ENCODE data around the gene TMEM221. TPM values are rescaled to one million over a fixed set of nuclear protein-coding genes. Genes with fewer than 3 reads are reported as not detected.

Gene TMEM221
- total and polyA plus RNA-seq, 9 of the 15 experiments (the other 6 are each of a cell fraction or from before 2014, with no cell fraction given), result 0.06 to 0.35 TPM; not detected in 7

DNA sequence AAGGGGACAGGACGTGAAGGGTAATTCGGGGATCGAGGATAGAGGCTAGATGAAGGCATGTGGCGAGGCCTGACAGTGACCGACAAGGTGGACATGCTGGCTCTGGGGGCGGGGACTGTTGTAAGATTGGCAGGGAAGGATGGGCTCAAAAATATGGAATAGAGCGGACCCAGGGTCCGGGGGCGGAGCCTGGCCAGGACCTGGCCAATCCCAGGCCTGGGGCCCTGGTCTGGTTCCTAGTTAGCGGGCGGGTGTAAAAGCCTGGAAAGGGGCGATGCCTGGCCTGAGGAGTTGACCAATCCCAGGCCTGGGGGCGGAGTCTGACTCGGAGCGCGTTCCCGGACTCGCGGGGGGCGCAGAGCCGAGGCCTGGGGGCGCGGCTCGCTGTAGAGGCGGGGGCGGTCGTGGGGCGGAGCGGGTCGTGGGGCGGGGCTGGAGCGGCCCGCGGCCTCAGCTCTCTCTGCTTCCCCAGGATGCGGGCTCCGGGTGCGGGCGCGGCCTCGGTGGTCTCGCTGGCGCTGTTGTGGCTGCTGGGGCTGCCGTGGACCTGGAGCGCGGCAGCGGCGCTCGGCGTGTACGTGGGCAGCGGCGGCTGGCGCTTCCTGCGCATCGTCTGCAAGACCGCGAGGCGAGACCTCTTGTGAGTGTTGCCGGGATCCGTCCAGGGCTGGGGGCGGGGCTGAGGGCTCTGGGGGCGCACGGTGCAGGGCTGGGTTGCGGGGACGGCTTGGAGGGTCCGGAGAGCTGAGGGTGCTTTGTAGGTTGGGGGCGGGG lies 21.8 kb upstream of the TMEM221 start, which contains the start of gene SLC27A1 (continued):
- TF ChIP-seq AFF1 (IDR thresholded peaks at IDR 0.05; ENCODE audit: low read depth in 1 of 2, partially characterized antibody in 2 of 2) (no peak), SRF (CRISPR knock-in tag; IDR thresholded peaks at IDR 0.05) (peak in 1 of 2 experiments; percentile 74; a peak in 1 of 4 replicates), TRIM28 (IDR thresholded peaks at IDR 0.05) (no peak), SMC3 (conservative IDR thresholded peaks at IDR 0.05; ENCODE audit: insufficient read depth, low read depth, low read length) (no peak), CBFA2T3 (IDR thresholded peaks at IDR 0.05) (no peak), STAT5A (IDR thresholded peaks at IDR 0.05; ENCODE audit: borderline replicate concordance, low read length) (no peak), SNAPC5 (CRISPR knock-in tag; IDR thresholded peaks at IDR 0.05) (no peak), ZKSCAN3 (CRISPR knock-in tag; IDR thresholded peaks at IDR 0.05) (no peak), ETV6 (IDR thresholded peaks at IDR 0.05; ENCODE audit: borderline replicate concordance in 1 of 2, low read depth in 2 of 2, low read length in 1 of 2) (no peak), ETV6 (CRISPR knock-in tag; IDR thresholded peaks at IDR 0.05; ENCODE audit: borderline replicate concordance) (no peak), ZNF431 (CRISPR knock-in tag; IDR thresholded peaks at IDR 0.05) (no peak), PBX2 (CRISPR knock-in tag; IDR thresholded peaks at IDR 0.05; ENCODE audit: low read depth) (peak; percentile 61), PBX2 (tag; conservative IDR thresholded peaks at IDR 0.05; ENCODE audit: low read depth) (peak; percentile 95), STAT5B (CRISPR knock-in tag; IDR thresholded peaks at IDR 0.05) (no peak)
- TF ChIP-seq, protein P1, sequence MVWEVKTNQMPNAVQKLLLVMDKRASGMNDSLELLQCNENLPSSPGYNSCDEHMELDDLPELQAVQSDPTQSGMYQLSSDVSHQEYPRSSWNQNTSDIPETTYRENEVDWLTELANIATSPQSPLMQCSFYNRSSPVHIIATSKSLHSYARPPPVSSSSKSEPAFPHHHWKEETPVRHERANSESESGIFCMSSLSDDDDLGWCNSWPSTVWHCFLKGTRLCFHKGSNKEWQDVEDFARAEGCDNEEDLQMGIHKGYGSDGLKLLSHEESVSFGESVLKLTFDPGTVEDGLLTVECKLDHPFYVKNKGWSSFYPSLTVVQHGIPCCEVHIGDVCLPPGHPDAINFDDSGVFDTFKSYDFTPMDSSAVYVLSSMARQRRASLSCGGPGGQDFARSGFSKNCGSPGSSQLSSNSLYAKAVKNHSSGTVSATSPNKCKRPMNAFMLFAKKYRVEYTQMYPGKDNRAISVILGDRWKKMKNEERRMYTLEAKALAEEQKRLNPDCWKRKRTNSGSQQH (CRISPR knock-in tag; IDR thresholded peaks at IDR 0.05), result 0 out of 2 replicates have a peak, but pooled peaks have one; percentile 25

Measured in K562 (cell line).